CD4-positive, CD25-positive, alpha-beta regulatory T cell (primary cell): ENCODE results near the gene COPZ2. TPM values are rescaled to one million over a fixed set of nuclear protein-coding genes. Genes with fewer than 3 reads are reported as not detected.
"Not testable (repeated sequence)": the region's sequence is repeated elsewhere in the genome, so short reads cannot be mapped to it uniquely, and the experiment has no call there.

Experiments used
- ATAC-seq, 2 donors: fragments of 150-1000 bp; cut with Tn5 transposase; one replicate each; pipeline ENCODE4 v1.10.0; 2021; ENCODE audit warnings: low read depth in 2 of 2, moderate number of reproducible peaks in 2 of 2, moderate library complexity in 1 of 2
- DNase-seq, 3 donors: peaks; one replicate each; pipeline versions ENCODE4 v3.0.0 to v3.0.0-alpha.2; 2012 to 2022; ENCODE audit warnings: mixed read lengths in 1 of 3
- H3K27ac ChIP-seq: one replicate; pipeline ENCODE4 v1.7.0; 2013; ENCODE audit warnings: mild to moderate bottlenecking, low read length; ENCODE audit not compliant: insufficient read depth, poor library complexity, severe bottlenecking
- H3K27me3 ChIP-seq: one replicate; pipeline ENCODE4 v1.7.0; 2013; ENCODE audit warnings: low read length; ENCODE audit not compliant: control insufficient read depth, insufficient read depth
- H3K36me3 ChIP-seq: one replicate; pipeline ENCODE4 v1.7.0; 2013; ENCODE audit warnings: mild to moderate bottlenecking, low read length, moderate library complexity; ENCODE audit not compliant: control insufficient read depth, insufficient read depth
- H3K4me1 ChIP-seq: 2 replicates; pipeline ENCODE4 v1.7.0; 2013; ENCODE audit warnings: mild to moderate bottlenecking, low read length; ENCODE audit not compliant: insufficient read depth, control insufficient read depth, poor library complexity, severe bottlenecking
- H3K4me3 ChIP-seq: one replicate; pipeline ENCODE4 v1.7.0; 2013; ENCODE audit warnings: low read depth, mild to moderate bottlenecking, low read length, moderate library complexity
- H3K9me3 ChIP-seq, 2 experiments: 1 replicate in 1 of 2; 2 replicates in 1 of 2; pipeline ENCODE4 v1.7.0; 2013; ENCODE audit warnings: low read length in 2 of 2, mild to moderate bottlenecking in 1 of 2, moderate library complexity in 1 of 2; ENCODE audit not compliant: control insufficient read depth in 2 of 2
- H3K27ac Mint-ChIP-seq, 3 donors: one replicate each; pipeline ENCODE4 v1.8.0; 2020 to 2022; ENCODE audit warnings: mild to moderate bottlenecking in 3 of 3, mixed read lengths in 3 of 3, moderate library complexity in 2 of 3
- H3K27me3 Mint-ChIP-seq: one replicate; pipeline ENCODE4 v1.8.0; 2022; ENCODE audit warnings: mild to moderate bottlenecking, mixed read lengths
- H3K36me3 Mint-ChIP-seq: one replicate; pipeline ENCODE4 v1.8.0; 2020; ENCODE audit warnings: mixed read lengths
- H3K4me1 Mint-ChIP-seq, 4 donors: one replicate each; pipeline ENCODE4 v1.8.0; 2020 to 2022; ENCODE audit warnings: mixed read lengths in 4 of 4, mild to moderate bottlenecking in 1 of 4
- H3K4me3 Mint-ChIP-seq, 4 donors: one replicate each; pipeline ENCODE4 v1.8.0; 2020 to 2022; ENCODE audit warnings: mild to moderate bottlenecking in 4 of 4, mixed read lengths in 4 of 4, moderate library complexity in 3 of 4
- H3K9me3 Mint-ChIP-seq, 7 donors: one replicate each; pipeline ENCODE4 v1.8.0; 2020 to 2022; ENCODE audit warnings: mixed read lengths in 7 of 7, mild to moderate bottlenecking in 3 of 7, moderate library complexity in 2 of 7
- polyA plus RNA-seq, 4 donors: library from polyadenylated mRNA; unstranded; fragments of 300-500 nt; fragmentation: Illumina TruSeq; gene quantifications; one replicate each; pipeline ENCODE4 v1.2.3, GENCODE V29; 2021
- total RNA-seq: library from RNA; stranded (reverse); gene quantifications from one replicate; pipeline ENCODE4 v1.2.3, GENCODE V29; 2022

COPZ2 gene
- total and polyA plus RNA-seq, 5 donors from 2014 or later, result 0.55 to 4.1 (median 1.8) TPM

- Histone ChIP-seq H3K9me3 (no peaks in the 10 kb centered on the region), H3K4me3 (no peak overlapping the region), H3K27me3 (peaks cover 2% of the 10 kb centered on the region), H3K4me1 (no peaks in the 10 kb centered on the region), H3K27ac (no peak overlapping the region), H3K36me3 (no peaks in the 10 kb centered on the region)
- no peaks in the 10 kb centered on the region for H3K4me1 Mint-ChIP-seq
- no peaks in the 10 kb centered on the region for H3K36me3 Mint-ChIP-seq
- DNase-seq (no peak), ATAC-seq (no peak)
- H3K27me3 Mint-ChIP-seq, result peaks cover 47% of the 10 kb centered on the region
- H3K27ac Mint-ChIP-seq, result no peak overlapping the region
- no peak overlapping the region for H3K4me3 Mint-ChIP-seq
- no peaks in the 10 kb centered on the region for H3K9me3 Mint-ChIP-seq
These were observed 35.2 kb downstream of the COPZ2 start for GRCh38 chr17:48002266-48002915.

- H3K9me3 ChIP-seq, ATAC-seq, H3K27me3 ChIP-seq, H3K36me3 ChIP-seq, H3K4me3 ChIP-seq, H3K9me3 Mint-ChIP-seq, H3K4me1 ChIP-seq, H3K27ac Mint-ChIP-seq, H3K36me3 Mint-ChIP-seq, H3K4me1 Mint-ChIP-seq, H3K4me3 Mint-ChIP-seq, H3K27ac ChIP-seq, DNase-seq: not testable (repeated sequence)
- H3K27me3 Mint-ChIP-seq, result peaks cover 39% of the 10 kb centered on the region
These were observed 35.9 kb downstream of the COPZ2 start for GRCh38 chr17:48001657-48002056.

- Histone ChIP-seq H3K4me3 (no peak overlapping the region), H3K27ac (no peak overlapping the region), H3K9me3 (no peaks in the 10 kb centered on the region), H3K36me3 (no peaks in the 10 kb centered on the region), H3K4me1 (no peaks in the 10 kb centered on the region), H3K27me3 (no peaks in the 10 kb centered on the region)
- Mint-ChIP-seq H3K4me1 (no peaks in the 10 kb centered on the region), H3K27me3 (peaks cover 39% of the 10 kb centered on the region), H3K4me3 (no peak overlapping the region), H3K27ac (no peak overlapping the region), H3K9me3 (no peaks in the 10 kb centered on the region), H3K36me3 (no peaks in the 10 kb centered on the region)
- DNase-seq (no peak), ATAC-seq (no peak)
These were observed 36.4 kb downstream of the COPZ2 start for GRCh38 chr17:48001197-48001596.

GRCh38 chr17:47999582-47999981 is 38.0 kb downstream of the COPZ2 start:
- Histone ChIP-seq H3K27me3 (no peaks in the 10 kb centered on the region), H3K27ac (no peak overlapping the region), H3K9me3 (no peaks in the 10 kb centered on the region), H3K36me3 (no peaks in the 10 kb centered on the region), H3K4me3 (no peak overlapping the region), H3K4me1 (no peaks in the 10 kb centered on the region)
- H3K36me3 Mint-ChIP-seq, result no peaks in the 10 kb centered on the region
- no peak overlapping the region for H3K4me3 Mint-ChIP-seq
- H3K27ac Mint-ChIP-seq, result no peak overlapping the region
- H3K4me1 Mint-ChIP-seq, result no peaks in the 10 kb centered on the region
- peaks cover 37% of the 10 kb centered on the region for H3K27me3 Mint-ChIP-seq
- H3K9me3 Mint-ChIP-seq, result no peaks in the 10 kb centered on the region
- ATAC-seq (peak in 1 of 2 donors; percentile 52), DNase-seq (peak in 1 of 3 donors; percentile 22)

GRCh38 chr17:47998044-47998443 is 39.6 kb downstream of the COPZ2 start:
- Histone ChIP-seq H3K27me3 (peaks cover 4% of the 10 kb centered on the region), H3K4me3 (no peak overlapping the region), H3K36me3 (no peaks in the 10 kb centered on the region), H3K4me1 (no peaks in the 10 kb centered on the region), H3K27ac (no peak overlapping the region), H3K9me3 (no peaks in the 10 kb centered on the region)
- no peaks in the 10 kb centered on the region for H3K9me3 Mint-ChIP-seq
- H3K36me3 Mint-ChIP-seq, result no peaks in the 10 kb centered on the region
- no peak overlapping the region for H3K4me3 Mint-ChIP-seq
- H3K4me1 Mint-ChIP-seq, result no peaks in the 10 kb centered on the region
- peaks cover 31% of the 10 kb centered on the region for H3K27me3 Mint-ChIP-seq
- no peak overlapping the region for H3K27ac Mint-ChIP-seq
- ATAC-seq (no peak), DNase-seq (no peak)

GRCh38 chr17:47997586-47997985 is 40.0 kb downstream of the COPZ2 start:
- Mint-ChIP-seq H3K9me3 (no peaks in the 10 kb centered on the region), H3K27ac (no peak overlapping the region), H3K4me3 (no peak overlapping the region), H3K36me3 (no peaks in the 10 kb centered on the region), H3K4me1 (no peaks in the 10 kb centered on the region), H3K27me3 (peaks cover 30% of the 10 kb centered on the region)
- Histone ChIP-seq H3K4me1 (no peaks in the 10 kb centered on the region), H3K27ac (no peak overlapping the region), H3K27me3 (peaks cover 4% of the 10 kb centered on the region), H3K4me3 (no peak overlapping the region), H3K36me3 (no peaks in the 10 kb centered on the region), H3K9me3 (no peaks in the 10 kb centered on the region)
- DNase-seq, result no peak
- no peak for ATAC-seq

- no peak overlapping the region for H3K27ac Mint-ChIP-seq
- H3K4me3 ChIP-seq, result no peak overlapping the region
- no peaks in the 10 kb centered on the region for H3K4me1 Mint-ChIP-seq
- no peaks in the 10 kb centered on the region for H3K9me3 ChIP-seq
- no peaks in the 10 kb centered on the region for H3K36me3 Mint-ChIP-seq
- no peaks in the 10 kb centered on the region for H3K9me3 Mint-ChIP-seq
- no peaks in the 10 kb centered on the region for H3K4me1 ChIP-seq
- H3K27me3 Mint-ChIP-seq, result peaks cover 29% of the 10 kb centered on the region
- no peak overlapping the region for H3K27ac ChIP-seq
- H3K36me3 ChIP-seq, result no peaks in the 10 kb centered on the region
- H3K4me3 Mint-ChIP-seq, result no peak overlapping the region
- H3K27me3 ChIP-seq, result peaks cover 4% of the 10 kb centered on the region
- no peak for DNase-seq
- no peak for ATAC-seq
These were observed 41.4 kb downstream of the COPZ2 start for GRCh38 chr17:47996201-47996600.

- Mint-ChIP-seq H3K4me3 (no peak overlapping the region), H3K9me3 (no peaks in the 10 kb centered on the region), H3K27me3 (peaks cover 29% of the 10 kb centered on the region), H3K27ac (no peak overlapping the region), H3K36me3 (no peaks in the 10 kb centered on the region), H3K4me1 (no peaks in the 10 kb centered on the region)
- no peaks in the 10 kb centered on the region for H3K9me3 ChIP-seq
- no peak overlapping the region for H3K27ac ChIP-seq
- ATAC-seq (no peak), DNase-seq (no peak)
- no peaks in the 10 kb centered on the region for H3K36me3 ChIP-seq
- H3K4me1 ChIP-seq, result no peaks in the 10 kb centered on the region
- H3K27me3 ChIP-seq, result peaks cover 4% of the 10 kb centered on the region
- H3K4me3 ChIP-seq, result no peak overlapping the region
These were observed 42.2 kb downstream of the COPZ2 start for GRCh38 chr17:47995241-47995935.
